ENCODE results near the gene CD226.

CD226 gene

GRCh38 chr18:69969491-69969890, 21.8 kb upstream of the CD226 start:
- no peak for ATAC-seq (ENCODE audit: insufficient read depth, low read depth)

GRCh38 chr18:69968039-69968438, 20.4 kb upstream of the CD226 start:
- Histone ChIP-seq H3K27me3 (ENCODE audit: insufficient read depth, low read length, poor library complexity) (no peaks in the 10 kb centered on the region), H3K4me2 (ENCODE audit: insufficient read depth, low read length) (no peak overlapping the region), H3K27ac (ENCODE audit: low read length) (no peak overlapping the region), H2AFZ (ENCODE audit: low read depth, low read length) (no peak overlapping the region), H3K9me3 (ENCODE audit: insufficient read depth, low read length, severe bottlenecking) (peaks cover 7% of the 10 kb centered on the region), H3K4me1 (ENCODE audit: insufficient read depth, low read length) (peaks cover 17% of the 10 kb centered on the region), H3K79me2 (ENCODE audit: insufficient read depth, low read length) (no peaks in the 10 kb centered on the region), H3K9ac (ENCODE audit: low read depth, low read length) (no peak overlapping the region), H4K20me1 (ENCODE audit: insufficient read depth, low read length) (no peaks in the 10 kb centered on the region), H3K36me3 (ENCODE audit: insufficient read depth, low read length) (no peaks in the 10 kb centered on the region), H3K4me3 (ENCODE audit: low read depth in 1 of 2, low read length in 2 of 2) (no peak overlapping the region)
- DNase-seq: peak; percentile 62
- TF ChIP-seq CTCF (IDR thresholded peaks at IDR 0.05; ENCODE audit: borderline replicate concordance, extremely low read depth, low read length, poor library complexity, severe bottlenecking): no peak
- TF ChIP-seq EZH2 (IDR thresholded peaks at IDR 0.05; ENCODE audit: borderline replicate concordance, low read depth, low read length, severe bottlenecking): no peak
- peak; percentile 92 for ATAC-seq (ENCODE audit: insufficient read depth, low read depth)

More at GRCh38 chr18:69969491-69969890, 21.8 kb upstream of the CD226 start:
- H3K4me1 ChIP-seq (ENCODE audit: insufficient read depth, low read length): peaks cover 17% of the 10 kb centered on the region
- no peaks in the 10 kb centered on the region for H3K36me3 ChIP-seq (ENCODE audit: insufficient read depth, low read length)
- no peaks in the 10 kb centered on the region for H3K27me3 ChIP-seq (ENCODE audit: insufficient read depth, low read length, poor library complexity)
- H3K4me3 ChIP-seq (ENCODE audit: low read depth in 1 of 2, low read length in 2 of 2): no peak overlapping the region
- no peaks in the 10 kb centered on the region for H3K79me2 ChIP-seq (ENCODE audit: insufficient read depth, low read length)
- H3K9ac ChIP-seq (ENCODE audit: low read depth, low read length): no peak overlapping the region
- TF ChIP-seq CTCF (IDR thresholded peaks at IDR 0.05; ENCODE audit: borderline replicate concordance, extremely low read depth, low read length, poor library complexity, severe bottlenecking) (no peak), EZH2 (IDR thresholded peaks at IDR 0.05; ENCODE audit: borderline replicate concordance, low read depth, low read length, severe bottlenecking) (no peak)
- DNase-seq: no peak
- no peak overlapping the region for H3K27ac ChIP-seq (ENCODE audit: low read length)
- H3K4me2 ChIP-seq (ENCODE audit: insufficient read depth, low read length): no peak overlapping the region
- H3K9me3 ChIP-seq (ENCODE audit: insufficient read depth, low read length, severe bottlenecking): peaks cover 10% of the 10 kb centered on the region
- no peak overlapping the region for H2AFZ ChIP-seq (ENCODE audit: low read depth, low read length)
- H4K20me1 ChIP-seq (ENCODE audit: insufficient read depth, low read length): no peaks in the 10 kb centered on the region

GRCh38 chr18:69963196-69963595, 15.5 kb upstream of the CD226 start:
- ATAC-seq (ENCODE audit: insufficient read depth, low read depth) (no peak), DNase-seq (no peak)
- no peaks in the 10 kb centered on the region for H4K20me1 ChIP-seq (ENCODE audit: insufficient read depth, low read length)
- H2AFZ ChIP-seq (ENCODE audit: low read depth, low read length): no peak overlapping the region
- H3K4me2 ChIP-seq (ENCODE audit: insufficient read depth, low read length): no peak overlapping the region
- H3K27me3 ChIP-seq (ENCODE audit: insufficient read depth, low read length, poor library complexity): no peaks in the 10 kb centered on the region
- peaks cover 10% of the 10 kb centered on the region for H3K4me1 ChIP-seq (ENCODE audit: insufficient read depth, low read length)
- H3K27ac ChIP-seq (ENCODE audit: low read length): no peak overlapping the region
- H3K9me3 ChIP-seq (ENCODE audit: insufficient read depth, low read length, severe bottlenecking): no peaks in the 10 kb centered on the region
- H3K36me3 ChIP-seq (ENCODE audit: insufficient read depth, low read length): peaks cover 4% of the 10 kb centered on the region; the same call in 1 of the 2 replicates
- no peaks in the 10 kb centered on the region for H3K79me2 ChIP-seq (ENCODE audit: insufficient read depth, low read length)
- no peak overlapping the region for H3K4me3 ChIP-seq (ENCODE audit: low read depth in 1 of 2, low read length in 2 of 2)
- H3K9ac ChIP-seq (ENCODE audit: low read depth, low read length): no peak overlapping the region
- TF ChIP-seq CTCF (IDR thresholded peaks at IDR 0.05; ENCODE audit: borderline replicate concordance, extremely low read depth, low read length, poor library complexity, severe bottlenecking): no peak
- TF ChIP-seq EZH2 (IDR thresholded peaks at IDR 0.05; ENCODE audit: borderline replicate concordance, low read depth, low read length, severe bottlenecking): no peak

- Histone ChIP-seq H3K4me2 (ENCODE audit: insufficient read depth, low read length) (no peak overlapping the region), H3K9me3 (ENCODE audit: insufficient read depth, low read length, severe bottlenecking) (no peaks in the 10 kb centered on the region), H3K4me3 (ENCODE audit: low read depth in 1 of 2, low read length in 2 of 2) (no peak overlapping the region), H3K36me3 (ENCODE audit: insufficient read depth, low read length) (peaks cover 4% of the 10 kb centered on the region; the same call in 1 of the 2 replicates), H2AFZ (ENCODE audit: low read depth, low read length) (no peak overlapping the region), H3K27me3 (ENCODE audit: insufficient read depth, low read length, poor library complexity) (no peaks in the 10 kb centered on the region), H4K20me1 (ENCODE audit: insufficient read depth, low read length) (no peaks in the 10 kb centered on the region), H3K27ac (ENCODE audit: low read length) (no peak overlapping the region), H3K4me1 (ENCODE audit: insufficient read depth, low read length) (no peaks in the 10 kb centered on the region), H3K9ac (ENCODE audit: low read depth, low read length) (no peak overlapping the region), H3K79me2 (ENCODE audit: insufficient read depth, low read length) (no peaks in the 10 kb centered on the region)
- no peak for DNase-seq
- TF ChIP-seq CTCF (IDR thresholded peaks at IDR 0.05; ENCODE audit: borderline replicate concordance, extremely low read depth, low read length, poor library complexity, severe bottlenecking): no peak
- TF ChIP-seq EZH2 (IDR thresholded peaks at IDR 0.05; ENCODE audit: borderline replicate concordance, low read depth, low read length, severe bottlenecking): no peak
- no peak for ATAC-seq (ENCODE audit: insufficient read depth, low read depth)
Measured at GRCh38 chr18:69961718-69962117, 14.0 kb upstream of the CD226 start.
